ENCODE results near the gene SFXN4.

The SFXN4 gene

DNA sequence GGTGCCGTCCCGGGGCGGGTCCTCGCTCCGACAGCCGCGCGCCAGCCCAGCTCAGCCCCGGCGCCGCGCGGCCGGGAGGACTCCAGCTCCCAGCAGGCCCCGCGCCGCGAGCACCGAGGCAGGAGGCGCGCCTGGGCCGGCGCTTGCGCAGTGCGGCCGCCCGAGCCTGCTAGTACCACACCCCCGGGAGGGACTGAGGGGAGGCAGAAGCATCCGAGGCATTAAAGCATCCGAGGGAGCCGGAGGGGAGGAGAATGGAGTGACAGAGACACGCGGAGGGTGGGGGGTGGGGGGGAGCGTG, 41.8 kb upstream of the SFXN4 start, which contains the start of gene GRK5:
Gene GRK5, plus strand, starts transcription at position 206 of the 301 bp plus-strand sequence. CDS start 347 bp downstream, outside the sequence.
- TF ChIP-seq SPI1 (IDR thresholded peaks at IDR 0.05; ENCODE audit: low read depth, low read length), result no peak
- no peak for TF ChIP-seq POU2F2 (IDR thresholded peaks at IDR 0.05; ENCODE audit: low read depth, low read length)
- peak; percentile 39; the same call in 1 of the 2 replicates for TF ChIP-seq TAF1 (IDR thresholded peaks at IDR 0.05; ENCODE audit: low read depth, low read length)
- TF ChIP-seq PAX5 (IDR thresholded peaks at IDR 0.05; ENCODE audit: insufficient read depth, low read length, severe bottlenecking), result no peak
- peak; percentile 38 for TF ChIP-seq POLR2AphosphoS5 (IDR thresholded peaks at IDR 0.05; ENCODE audit: low read depth, low read length)
- FAIRE-seq (peak; percentile 93), DNase-seq (ENCODE audit: insufficient read length, low spot score) (peak; percentile 94)

DNA sequence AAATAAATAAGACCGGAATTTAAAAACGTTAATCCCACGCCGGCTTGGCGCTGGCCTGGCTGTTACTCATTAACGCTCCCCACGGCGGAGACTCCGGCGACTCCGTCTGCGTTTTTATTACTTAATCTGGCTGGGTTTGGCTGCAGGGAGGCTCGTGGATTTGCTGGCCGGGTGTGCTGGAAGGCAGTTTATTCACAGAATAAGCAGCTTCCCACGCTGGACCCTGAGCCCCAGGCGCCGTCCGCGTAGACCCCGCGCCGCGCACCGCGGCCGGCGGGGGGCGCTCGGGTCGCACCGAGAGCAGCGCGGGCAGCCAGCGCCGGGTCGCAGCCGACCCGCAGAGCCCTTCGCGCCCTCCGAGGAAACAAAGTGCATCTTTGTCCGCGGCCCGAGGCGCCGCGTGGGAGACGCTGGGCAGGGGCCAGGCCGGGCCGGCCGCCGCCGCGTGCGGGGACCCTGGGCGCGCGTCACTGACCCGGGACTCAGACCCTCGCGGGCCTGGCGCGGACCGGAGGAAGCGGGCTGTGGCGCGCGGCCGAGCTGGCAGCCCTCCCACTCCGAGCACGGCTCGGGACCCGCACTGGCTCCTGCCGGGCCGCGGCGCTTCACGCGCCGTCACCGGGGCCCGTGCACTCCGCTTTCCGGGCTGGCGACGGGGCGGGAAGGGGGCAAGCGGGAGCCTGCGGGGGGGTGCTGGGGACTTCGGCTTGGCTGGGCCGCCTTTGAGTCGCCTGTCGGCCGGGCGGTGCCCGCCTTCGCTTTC, 41.3 kb upstream of the SFXN4 start:
- TF ChIP-seq POU2F2 (IDR thresholded peaks at IDR 0.05; ENCODE audit: low read depth, low read length) (no peak; the same call in 1 of the 2 replicates), POLR2AphosphoS5 (IDR thresholded peaks at IDR 0.05; ENCODE audit: low read depth, low read length) (no peak), TAF1 (IDR thresholded peaks at IDR 0.05; ENCODE audit: low read depth, low read length) (no peak), PAX5 (IDR thresholded peaks at IDR 0.05; ENCODE audit: insufficient read depth, low read length, severe bottlenecking) (no peak), SPI1 (IDR thresholded peaks at IDR 0.05; ENCODE audit: low read depth, low read length) (no peak), POLR2A (IDR thresholded peaks at IDR 0.05; ENCODE audit: low read depth, low read length) (no peak; the same call in 1 of the 2 replicates)
- FAIRE-seq (peak; percentile 85), DNase-seq (ENCODE audit: insufficient read length, low spot score) (peak; percentile 68)

DNA sequence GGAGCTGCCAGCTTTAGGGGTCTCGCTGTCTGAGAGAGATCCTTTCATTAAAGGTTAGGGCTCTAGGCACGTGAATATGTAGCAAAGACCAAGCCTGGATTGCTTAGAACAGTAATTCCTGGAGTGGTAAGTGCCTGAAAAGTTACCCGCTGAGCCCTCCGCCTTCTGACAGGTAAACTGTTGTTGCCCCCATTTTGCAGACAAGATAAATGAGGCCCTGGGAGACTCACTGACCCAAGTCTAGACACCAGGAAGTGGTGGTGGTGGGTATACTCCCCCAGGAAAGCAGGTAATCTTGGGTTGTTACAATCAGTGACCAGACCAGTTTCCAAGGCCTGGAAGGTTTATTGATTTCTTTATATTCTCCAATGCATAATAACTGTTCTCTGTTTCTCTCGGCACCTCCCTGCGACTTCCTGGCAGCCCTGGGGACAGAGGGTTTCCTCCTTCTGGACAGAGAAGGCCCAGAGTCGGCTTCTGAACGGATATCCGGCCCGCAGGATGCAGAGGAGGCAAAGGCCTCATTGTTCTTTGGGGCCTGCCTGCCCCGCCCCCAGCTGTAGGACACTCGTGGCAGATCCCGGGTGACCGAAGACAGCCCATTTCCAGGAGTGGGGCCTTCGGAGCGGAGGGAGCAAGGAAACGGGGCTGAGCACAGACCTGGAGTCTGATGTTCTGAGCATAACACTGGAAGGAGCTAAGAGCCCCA, 40.5 kb upstream of the SFXN4 start:
- TF ChIP-seq PAX5 (IDR thresholded peaks at IDR 0.05; ENCODE audit: insufficient read depth, low read length, severe bottlenecking), result no peak
- TF ChIP-seq POLR2AphosphoS5 (IDR thresholded peaks at IDR 0.05; ENCODE audit: low read depth, low read length), result peak; percentile 58; the same call in 1 of the 2 replicates
- peak; percentile 27; the same call in 1 of the 2 replicates for TF ChIP-seq TAF1 (IDR thresholded peaks at IDR 0.05; ENCODE audit: low read depth, low read length)
- TF ChIP-seq POLR2A (IDR thresholded peaks at IDR 0.05; ENCODE audit: low read depth, low read length), result peak; percentile 42
- DNase-seq (ENCODE audit: insufficient read length, low spot score) (no peak), FAIRE-seq (peak; percentile 61)

DNA sequence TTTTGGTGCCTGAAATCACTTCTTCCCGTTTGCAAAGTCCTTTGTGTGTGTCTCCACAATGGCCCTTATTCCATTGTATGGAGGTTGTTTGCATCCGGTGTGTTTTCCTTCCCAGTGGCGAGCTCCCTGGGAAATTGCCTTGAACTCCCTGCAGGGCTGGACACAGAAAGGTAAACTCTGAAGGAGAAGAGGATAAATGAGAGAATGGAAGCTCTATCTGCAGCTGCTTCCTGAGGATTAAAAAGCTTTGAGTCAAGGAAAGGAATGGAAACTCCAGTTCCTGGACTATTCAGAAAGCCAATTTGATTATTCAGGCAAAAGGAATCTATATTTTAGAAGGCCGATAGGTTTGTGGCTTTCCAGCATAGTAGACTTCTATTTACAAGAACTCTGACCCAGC, 37.5 kb upstream of the SFXN4 start:
- TF ChIP-seq SPI1 (IDR thresholded peaks at IDR 0.05; ENCODE audit: low read depth, low read length) (no peak), TAF1 (IDR thresholded peaks at IDR 0.05; ENCODE audit: low read depth, low read length) (no peak), POLR2A (IDR thresholded peaks at IDR 0.05; ENCODE audit: low read depth, low read length) (no peak), POU2F2 (IDR thresholded peaks at IDR 0.05; ENCODE audit: low read depth, low read length) (no peak), POLR2AphosphoS5 (IDR thresholded peaks at IDR 0.05; ENCODE audit: low read depth, low read length) (no peak), PAX5 (IDR thresholded peaks at IDR 0.05; ENCODE audit: insufficient read depth, low read length, severe bottlenecking) (no peak)
- DNase-seq (ENCODE audit: insufficient read length, low spot score) (no peak), FAIRE-seq (no peak)

DNA sequence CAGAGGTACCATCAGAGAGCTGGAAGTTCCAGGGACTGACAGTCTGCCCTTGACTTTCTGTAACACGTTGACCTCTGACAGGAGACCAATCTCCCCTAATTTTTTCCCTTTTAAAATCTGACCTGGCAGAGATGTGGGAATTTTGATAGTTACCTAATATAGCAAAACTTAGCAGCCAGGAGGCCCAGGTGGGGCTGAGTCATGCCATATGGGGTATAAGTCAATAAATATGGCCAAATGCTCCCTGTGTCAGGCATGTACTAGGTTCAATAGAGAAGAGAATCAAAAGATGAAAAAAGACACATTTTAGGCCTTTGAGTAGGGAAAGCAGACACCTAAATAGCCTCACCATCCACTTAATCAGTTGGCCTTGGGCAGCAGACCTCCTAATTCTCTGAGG, 35.7 kb upstream of the SFXN4 start:
- FAIRE-seq, result no peak
- DNase-seq (ENCODE audit: insufficient read length, low spot score), result no peak
- TF ChIP-seq POLR2AphosphoS5 (IDR thresholded peaks at IDR 0.05; ENCODE audit: low read depth, low read length), result no peak
- no peak for TF ChIP-seq PAX5 (IDR thresholded peaks at IDR 0.05; ENCODE audit: insufficient read depth, low read length, severe bottlenecking)
- no peak for TF ChIP-seq TAF1 (IDR thresholded peaks at IDR 0.05; ENCODE audit: low read depth, low read length)
- no peak for TF ChIP-seq SPI1 (IDR thresholded peaks at IDR 0.05; ENCODE audit: low read depth, low read length)
- TF ChIP-seq POLR2A (IDR thresholded peaks at IDR 0.05; ENCODE audit: low read depth, low read length), result no peak
- no peak for TF ChIP-seq POU2F2 (IDR thresholded peaks at IDR 0.05; ENCODE audit: low read depth, low read length)

DNA sequence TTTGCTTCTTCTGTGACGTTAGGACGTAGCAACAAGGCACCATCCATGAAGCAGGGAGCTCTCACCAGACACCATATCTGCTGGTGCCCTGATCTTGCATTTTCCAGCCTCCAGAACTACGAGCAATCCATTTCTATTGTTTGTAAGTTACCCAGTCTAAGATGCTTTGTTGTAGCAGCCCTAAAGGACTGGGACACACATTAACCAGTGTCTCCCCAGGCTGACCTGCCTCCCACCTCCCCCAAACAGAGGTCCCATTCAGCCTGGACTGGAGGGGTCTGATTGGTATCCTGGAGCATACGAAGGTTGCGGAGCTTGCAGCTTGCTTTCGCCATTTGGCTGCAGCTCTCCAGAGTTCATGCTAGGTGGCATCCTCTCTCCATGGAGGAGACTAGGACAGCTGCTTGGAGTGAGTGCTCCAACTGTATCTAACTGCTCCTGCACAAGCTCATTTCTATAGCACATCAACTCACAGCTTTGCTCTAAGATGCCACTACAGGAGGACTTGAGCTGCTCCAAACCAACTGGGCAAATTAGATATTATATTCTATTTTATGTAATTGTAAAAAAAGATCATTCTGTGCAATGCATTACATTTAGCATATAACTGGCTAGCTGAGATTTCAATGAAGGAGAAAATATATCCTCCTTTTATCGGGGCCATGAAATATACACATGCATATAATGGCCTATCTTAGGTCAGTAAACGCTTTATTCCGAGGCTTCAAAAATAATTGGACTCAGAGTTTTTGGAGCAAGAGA, 33.9 kb upstream of the SFXN4 start:
- no peak for DNase-seq (ENCODE audit: insufficient read length, low spot score)
- FAIRE-seq, result peak; percentile 38
- TF ChIP-seq PAX5 (IDR thresholded peaks at IDR 0.05; ENCODE audit: insufficient read depth, low read length, severe bottlenecking) (no peak), SPI1 (IDR thresholded peaks at IDR 0.05; ENCODE audit: low read depth, low read length) (no peak), POU2F2 (IDR thresholded peaks at IDR 0.05; ENCODE audit: low read depth, low read length) (no peak), POLR2A (IDR thresholded peaks at IDR 0.05; ENCODE audit: low read depth, low read length) (no peak), POLR2AphosphoS5 (IDR thresholded peaks at IDR 0.05; ENCODE audit: low read depth, low read length) (no peak), TAF1 (IDR thresholded peaks at IDR 0.05; ENCODE audit: low read depth, low read length) (no peak)

DNA sequence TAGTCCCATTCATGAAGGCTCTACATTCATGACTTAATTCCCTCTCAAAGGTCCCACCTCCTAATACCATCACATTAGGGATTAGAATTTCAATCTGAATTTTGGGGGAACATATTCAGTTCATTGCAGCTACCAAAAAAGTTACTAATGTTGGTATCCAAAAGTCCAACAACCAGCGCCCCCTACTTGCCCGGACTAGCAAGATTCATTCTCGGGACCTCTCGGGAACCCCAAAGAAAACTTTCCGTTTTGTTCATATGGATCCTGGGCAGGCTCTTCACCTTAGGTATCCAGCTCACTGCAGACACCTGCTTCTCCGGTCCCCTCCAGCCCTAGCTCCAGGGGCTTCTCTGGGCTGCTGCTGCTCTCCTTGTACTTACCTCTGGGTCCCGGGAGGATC, 32.9 kb upstream of the SFXN4 start:
- no peak for DNase-seq (ENCODE audit: insufficient read length, low spot score)

DNA sequence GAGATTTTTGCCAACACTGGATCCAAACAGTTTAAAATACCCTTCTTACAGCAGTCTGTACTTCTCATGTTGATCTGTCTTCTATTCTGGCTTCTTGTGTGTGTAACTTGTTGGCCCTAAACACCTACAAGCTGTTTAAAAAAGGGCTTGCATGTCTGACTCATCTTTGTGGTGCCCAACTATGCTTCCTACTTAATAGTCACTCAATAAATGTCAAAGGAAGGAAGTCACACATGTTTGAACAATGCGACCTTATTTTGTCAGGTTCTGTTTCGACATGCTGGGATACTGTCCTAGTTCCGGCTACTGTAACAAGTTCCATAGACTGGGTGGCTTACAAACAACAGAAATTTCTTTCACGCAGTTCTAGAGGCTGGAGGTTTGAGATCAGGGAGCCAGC, 32.4 kb upstream of the SFXN4 start:
- DNase-seq (ENCODE audit: insufficient read length, low spot score) (no peak), FAIRE-seq (no peak)
- TF ChIP-seq POU2F2 (IDR thresholded peaks at IDR 0.05; ENCODE audit: low read depth, low read length), result no peak
- TF ChIP-seq POLR2AphosphoS5 (IDR thresholded peaks at IDR 0.05; ENCODE audit: low read depth, low read length), result no peak
- no peak for TF ChIP-seq TAF1 (IDR thresholded peaks at IDR 0.05; ENCODE audit: low read depth, low read length)
- no peak for TF ChIP-seq POLR2A (IDR thresholded peaks at IDR 0.05; ENCODE audit: low read depth, low read length)
- TF ChIP-seq SPI1 (IDR thresholded peaks at IDR 0.05; ENCODE audit: low read depth, low read length), result no peak
- TF ChIP-seq PAX5 (IDR thresholded peaks at IDR 0.05; ENCODE audit: insufficient read depth, low read length, severe bottlenecking), result no peak

More for the DNA sequence above, 32.9 kb upstream of the SFXN4 start:
- FAIRE-seq, result no peak
- TF ChIP-seq POU2F2 (IDR thresholded peaks at IDR 0.05; ENCODE audit: low read depth, low read length) (no peak), PAX5 (IDR thresholded peaks at IDR 0.05; ENCODE audit: insufficient read depth, low read length, severe bottlenecking) (no peak), POLR2A (IDR thresholded peaks at IDR 0.05; ENCODE audit: low read depth, low read length) (no peak), POLR2AphosphoS5 (IDR thresholded peaks at IDR 0.05; ENCODE audit: low read depth, low read length) (no peak), SPI1 (IDR thresholded peaks at IDR 0.05; ENCODE audit: low read depth, low read length) (no peak), TAF1 (IDR thresholded peaks at IDR 0.05; ENCODE audit: low read depth, low read length) (no peak)

DNA sequence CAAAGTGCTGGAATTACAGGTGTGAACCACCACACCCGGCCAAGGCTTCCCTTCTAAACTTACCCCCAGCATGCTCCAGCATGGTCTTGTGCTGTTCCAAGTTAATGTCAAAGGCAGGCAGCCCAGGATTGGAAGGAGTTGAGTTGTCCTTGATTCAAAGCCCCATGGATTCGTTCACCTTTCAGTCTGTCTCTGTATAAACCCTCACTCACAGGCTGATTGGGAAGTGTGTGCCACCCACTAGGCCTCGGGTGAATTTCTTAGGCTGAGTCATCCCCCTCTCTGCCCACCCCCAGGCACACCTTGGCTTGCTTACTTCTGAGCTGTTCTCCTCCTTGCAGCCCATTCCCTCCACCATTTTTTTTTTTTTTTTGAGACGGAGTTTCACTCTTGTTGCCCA, 26.4 kb upstream of the SFXN4 start:
- TF ChIP-seq POLR2AphosphoS5 (IDR thresholded peaks at IDR 0.05; ENCODE audit: low read depth, low read length) (no peak), TAF1 (IDR thresholded peaks at IDR 0.05; ENCODE audit: low read depth, low read length) (no peak), POU2F2 (IDR thresholded peaks at IDR 0.05; ENCODE audit: low read depth, low read length) (no peak)
- FAIRE-seq, result no peak
- no peak for DNase-seq (ENCODE audit: insufficient read length, low spot score)

All from GM12891 (cell line).